ENCODE measurements around the gene HOXB3.
A peak's percentile ranks its signal among the peaks of the same experiment; 100 is the strongest.

GRCh38 chr17:48630925-48631692, 41.1 kb upstream of the HOXB3 start:
- TF ChIP-seq EZH2phosphoT487 (IDR thresholded peaks at IDR 0.05) = peak; percentile 31
- TF ChIP-seq CTCF (IDR thresholded peaks at IDR 0.05) = no peak

All from neural progenitor cell (in vitro differentiated cells).